GM21723 (cell line): ENCODE results near the gene CEP89.
"Not testable (repeated sequence)": the region's sequence is repeated elsewhere in the genome, so short reads cannot be mapped to it uniquely, and the experiment has no call there.

ENCODE experiments used
- ATAC-seq: cut with Tn5 transposase; IDR thresholded peaks from one replicate; pipeline ENCODE4 v1.9.1; 2021; ENCODE audit warnings: mild to moderate bottlenecking, moderate library complexity; ENCODE audit not compliant: unreplicated experiment

The CEP89 gene

DNA sequence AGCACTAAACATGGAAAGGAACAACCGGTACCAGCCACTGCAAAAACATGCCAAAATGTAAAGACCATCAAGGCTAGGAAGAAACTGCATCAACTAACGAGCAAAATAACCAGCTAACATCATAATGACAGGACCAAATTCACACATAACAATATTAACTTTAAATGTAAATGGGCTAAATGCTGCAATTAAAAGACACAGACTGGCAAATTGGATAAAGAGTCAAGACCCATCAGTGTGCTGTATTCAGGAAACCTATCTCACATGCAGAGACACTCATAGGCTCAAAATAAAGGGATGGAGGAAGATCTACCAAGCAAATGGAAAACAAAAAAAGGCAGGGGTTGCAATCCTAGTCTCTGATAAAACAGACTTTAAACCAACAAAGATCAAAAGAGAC lies 123.7 kb downstream of the CEP89 start:
- not testable (repeated sequence) for ATAC-seq

DNA sequence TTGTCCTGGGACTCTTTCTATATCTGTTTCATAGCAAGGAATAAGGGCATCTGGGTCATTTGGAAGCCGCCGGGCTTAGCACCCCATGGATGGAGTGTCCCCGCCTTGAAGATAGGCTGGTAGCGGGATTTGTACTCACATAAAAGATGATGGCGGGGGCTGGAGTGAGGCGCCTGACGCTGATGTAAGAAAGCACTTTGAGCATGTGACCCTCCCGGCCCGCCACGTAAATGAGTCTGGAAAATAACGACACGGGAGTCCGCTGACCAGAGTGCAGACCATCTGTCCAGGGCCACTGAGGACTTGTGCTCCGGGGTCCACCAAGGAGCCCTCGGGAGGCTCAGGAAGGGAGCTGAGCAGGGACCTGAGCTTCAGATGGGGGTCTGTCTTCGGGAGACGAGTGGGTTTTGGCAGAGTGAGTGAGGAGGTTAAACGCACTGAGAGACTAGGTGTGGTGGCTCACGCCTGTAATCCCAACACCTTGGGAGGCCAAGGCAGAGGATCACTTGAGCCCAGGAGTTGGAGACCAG lies 128.0 kb downstream of the CEP89 start:
- no peak for ATAC-seq

DNA sequence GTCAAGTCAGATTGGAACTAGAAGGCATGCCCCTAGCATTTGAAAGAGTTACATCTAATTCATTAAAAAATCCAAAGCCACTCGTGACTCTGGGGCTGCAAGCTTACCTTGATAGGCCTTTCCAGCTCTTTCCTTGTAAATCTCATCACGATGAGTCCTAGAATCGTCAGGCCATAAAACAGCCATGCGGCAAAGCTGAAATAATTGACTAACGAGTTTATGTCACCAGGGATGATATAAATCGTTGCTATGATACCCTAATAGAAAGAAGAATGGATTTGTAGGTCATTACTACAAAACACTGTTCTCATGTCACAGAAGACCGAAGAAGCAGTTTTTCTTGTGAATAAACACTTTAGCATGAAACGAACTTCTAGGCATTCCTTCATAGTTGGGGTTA lies 129.7 kb downstream of the CEP89 start:
- no peak for ATAC-seq

DNA sequence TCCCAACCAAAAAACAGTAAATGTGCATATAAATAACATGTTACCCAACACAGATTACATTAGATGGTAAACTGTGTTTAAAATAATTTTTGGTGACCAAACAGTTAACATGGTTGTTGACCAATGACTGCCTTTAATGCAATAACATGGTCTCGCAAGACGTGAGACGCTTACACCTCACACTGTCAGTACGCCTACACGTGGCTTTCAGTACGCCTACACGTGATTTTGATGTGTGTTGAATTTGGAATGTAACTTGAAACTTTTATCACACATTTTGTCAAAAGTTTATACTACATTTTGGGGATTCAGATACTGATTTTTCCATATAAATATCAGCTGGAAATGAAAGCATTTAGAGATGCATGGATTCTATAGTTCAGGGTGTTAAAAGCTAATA lies 134.2 kb downstream of the CEP89 start:
- no peak for ATAC-seq

DNA sequence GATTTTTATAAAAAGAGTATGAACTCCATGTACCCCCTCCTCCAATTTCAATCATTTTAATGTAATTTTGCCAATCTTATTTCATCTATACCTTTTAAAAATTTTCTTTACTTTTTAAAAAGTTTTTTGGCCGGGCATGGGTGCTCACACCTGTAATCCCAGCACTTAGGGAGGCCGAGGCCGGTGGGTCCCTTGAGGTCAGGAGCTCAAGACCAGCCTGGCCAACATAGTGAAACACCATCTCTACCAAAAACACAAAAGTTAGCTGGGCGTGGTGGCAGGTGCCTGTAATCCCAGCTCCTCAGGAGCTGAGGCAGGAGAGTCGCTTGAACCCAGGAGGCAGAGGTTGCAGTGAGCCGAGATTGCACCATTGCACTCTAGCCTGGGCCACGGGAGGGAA lies 138.4 kb downstream of the CEP89 start:
- ATAC-seq, result not testable (repeated sequence)

DNA sequence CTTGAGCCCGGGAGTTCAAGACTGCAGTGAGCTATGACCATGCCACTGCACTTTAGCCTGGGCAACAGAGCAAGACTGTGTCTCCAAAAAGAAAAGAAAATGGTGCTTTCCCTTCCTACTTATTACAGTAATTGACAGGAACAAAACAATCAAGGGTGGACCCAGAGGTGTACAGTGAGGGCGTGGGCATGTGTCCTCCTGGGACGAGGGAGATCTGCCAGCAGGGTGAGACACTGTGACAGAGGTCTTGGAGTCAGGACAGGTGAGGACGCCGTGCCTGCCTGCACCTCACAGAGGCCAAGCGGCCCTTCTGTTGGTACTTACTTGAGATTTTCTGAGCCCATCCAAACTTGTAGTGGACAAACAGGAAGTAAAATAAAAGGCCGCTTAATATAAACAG lies 138.9 kb downstream of the CEP89 start:
- ATAC-seq, result not testable (repeated sequence)

DNA sequence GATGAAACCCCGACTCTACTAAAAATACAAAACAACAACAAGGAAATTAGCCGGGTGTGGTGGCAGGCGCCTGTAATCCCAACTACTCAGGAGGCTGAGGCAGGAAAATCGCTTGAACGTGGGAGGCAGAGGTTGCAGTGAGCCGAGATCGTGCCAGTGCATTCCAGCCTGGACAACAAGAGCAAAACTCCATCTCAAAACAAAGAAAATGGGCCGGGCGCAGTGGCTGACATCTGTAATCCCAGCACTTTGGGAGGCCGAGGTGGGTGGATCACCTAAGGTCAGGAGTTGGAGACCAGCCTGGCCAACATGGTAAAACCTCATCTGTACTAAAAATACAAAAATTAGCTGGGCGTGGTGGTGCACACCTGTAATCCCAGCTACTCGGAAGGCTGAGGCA lies 139.7 kb downstream of the CEP89 start:
- not testable (repeated sequence) for ATAC-seq

DNA sequence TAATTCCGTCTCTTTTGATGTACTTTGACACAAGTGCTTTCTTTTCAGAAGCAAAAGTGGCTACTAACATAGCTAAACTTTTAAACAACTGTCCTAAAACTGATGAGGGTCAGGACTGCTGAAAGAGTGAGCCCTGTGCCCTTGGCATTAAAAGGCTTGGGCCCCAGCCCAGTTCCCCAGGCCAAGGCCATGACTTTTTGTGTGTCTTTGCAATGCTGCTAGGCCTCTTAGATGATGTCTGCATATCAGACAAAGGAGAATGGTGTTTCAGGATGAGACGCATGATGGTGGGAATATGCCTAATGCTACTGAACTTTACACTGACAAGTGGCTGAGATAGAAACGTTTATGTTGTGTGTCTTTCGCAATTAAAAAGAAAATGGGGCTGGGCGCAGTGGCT lies 140.1 kb downstream of the CEP89 start:
- ATAC-seq, result no peak

DNA sequence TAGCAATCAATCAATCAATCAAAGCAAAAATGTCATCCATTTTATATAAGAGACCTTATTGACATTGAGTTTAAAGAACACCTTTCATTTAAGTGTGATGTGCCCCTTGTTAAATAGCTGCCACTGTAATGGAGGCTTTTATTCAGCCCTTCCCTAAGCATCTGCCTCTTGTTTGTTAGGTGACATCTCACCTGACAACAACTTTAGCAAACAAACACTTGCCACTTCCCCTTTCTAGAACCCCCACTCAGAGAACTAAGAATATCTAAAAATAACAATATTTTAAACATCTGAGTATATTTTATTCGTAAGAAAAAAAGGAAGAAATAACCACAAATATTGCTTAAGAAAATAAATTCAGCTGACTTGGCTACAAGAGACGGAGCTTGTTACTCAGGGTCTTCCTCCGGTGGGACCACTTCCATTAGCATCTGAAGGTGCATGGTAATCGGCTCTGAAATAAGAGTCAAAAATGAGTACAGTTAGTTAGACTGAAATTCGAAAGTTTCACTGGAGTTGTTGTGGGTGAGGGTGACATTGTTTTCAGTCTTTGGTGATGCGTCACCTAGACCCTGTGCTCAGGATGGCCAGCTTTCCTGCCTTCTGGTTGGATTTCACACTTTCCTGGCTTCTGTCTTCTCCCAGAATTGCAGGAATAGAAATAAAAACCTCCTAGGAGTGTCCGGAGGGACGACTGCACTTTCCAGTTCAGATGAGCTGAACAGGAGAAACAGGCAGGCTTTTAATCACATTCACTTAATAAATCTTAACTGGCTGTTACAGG lies 141.3 kb downstream of the CEP89 start:
- no peak for ATAC-seq

DNA sequence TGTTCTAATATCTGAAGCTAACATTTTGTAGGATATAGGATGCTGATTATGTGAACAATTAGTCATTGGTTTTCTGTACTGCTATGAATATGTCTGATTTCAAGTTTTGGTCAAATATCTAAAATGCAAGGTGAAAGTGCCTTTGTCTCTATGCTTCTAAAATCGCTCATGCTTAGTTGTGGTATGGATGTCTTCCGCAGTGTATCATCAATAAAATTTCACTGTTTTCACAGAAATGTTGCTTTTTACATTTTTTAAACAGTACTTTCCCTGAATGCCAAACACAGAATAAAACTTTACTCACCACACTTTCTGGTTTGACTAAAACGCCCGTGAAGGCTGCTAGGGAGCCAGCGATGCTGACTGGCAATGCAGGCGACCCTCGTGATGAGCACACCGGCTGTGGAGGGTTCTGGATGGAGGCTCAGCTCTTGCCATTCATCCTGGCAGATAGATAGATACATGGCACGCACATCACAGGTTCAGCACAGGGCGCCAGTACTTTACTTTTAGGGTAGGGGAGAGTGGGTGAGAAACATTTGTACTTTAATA lies 142.3 kb downstream of the CEP89 start:
- no peak for ATAC-seq

DNA sequence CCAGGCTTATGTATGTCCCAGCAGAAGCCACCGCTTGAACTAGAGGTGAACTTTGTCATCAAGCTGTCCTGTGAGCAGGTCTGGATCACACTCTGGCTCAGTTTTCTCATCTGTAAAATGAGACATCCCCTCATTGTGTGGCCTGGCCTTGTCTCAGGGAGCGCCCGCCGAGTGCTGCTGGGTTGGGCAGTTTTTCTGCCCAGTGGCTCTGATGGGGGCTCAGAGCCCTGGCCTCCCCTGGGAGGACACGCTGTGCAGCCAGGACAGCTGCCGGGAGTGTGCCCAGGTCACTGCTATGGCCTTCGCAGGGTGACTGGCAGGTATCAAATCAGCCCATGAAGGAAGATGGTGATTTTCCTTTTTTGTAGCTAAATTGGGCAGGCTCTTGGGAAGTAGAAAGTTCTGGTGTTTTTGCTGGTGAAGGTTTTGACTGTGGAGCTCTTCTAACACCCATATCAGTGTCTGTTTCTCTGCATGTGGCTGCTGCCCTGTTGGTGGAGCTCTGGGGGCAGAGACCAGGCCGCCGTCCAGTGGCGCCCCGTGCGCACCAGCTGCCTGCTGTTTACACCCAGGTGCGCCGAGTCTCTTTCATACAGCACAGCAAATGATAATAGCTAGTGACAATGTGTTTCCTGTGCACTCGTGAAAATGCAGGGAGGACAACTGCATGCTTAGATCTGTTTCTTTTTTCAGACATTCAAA lies 143.0 kb downstream of the CEP89 start:
- no peak for ATAC-seq

DNA sequence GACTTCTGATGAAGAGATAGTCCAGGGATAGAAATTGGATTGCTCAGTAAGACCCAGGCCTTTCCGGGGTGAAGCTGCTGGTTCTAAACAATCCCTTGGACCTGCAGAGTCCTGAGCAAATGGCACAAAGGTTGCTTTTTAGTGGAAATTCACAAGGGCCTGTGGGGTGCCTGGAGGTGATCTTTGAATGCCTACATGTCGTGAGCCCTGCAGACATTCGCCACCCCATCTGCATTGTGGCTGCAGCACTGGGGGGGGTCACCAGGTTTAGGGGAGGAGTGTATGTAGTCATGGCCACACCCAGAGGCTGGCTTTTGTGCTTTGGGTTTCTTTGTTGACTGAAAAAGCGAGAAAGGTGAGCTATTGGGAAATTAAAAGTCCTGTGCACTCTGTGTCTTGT lies 143.6 kb downstream of the CEP89 start:
- ATAC-seq, result no peak
